GM10248 (cell line): ENCODE measurements around the gene CXorf65.

Experiments
- CTCF ChIA-PET: fragments of 300-600 bp; sonication (Branson Sonifier 250); formaldehyde crosslinking; extraction: SDS; loops from one replicate; lab custom pipeline; 2021; ENCODE audit warnings: antibody characterized with exemption; lab: Yijun Ruan, JAX
- POLR2A ChIA-PET: fragments of 350-650 bp; sonication (Branson Sonifier 250); formaldehyde crosslinking; extraction: SDS; loops from one replicate; lab custom pipeline; 2020; ENCODE audit warnings: antibody characterized with exemption; lab: Yijun Ruan, JAX
- DNase-seq: peaks from one replicate; pipeline ENCODE4 v3.0.0; 2012; ENCODE audit errors: extremely low spot score
- TF ChIP-seq, protein P1 (sequence below): IDR thresholded peaks from 2 replicates; pipeline ENCODE4 v1.5.1; 2012; ENCODE audit warnings: mild to moderate bottlenecking, low read depth; ENCODE audit errors: extremely low read depth, missing control alignments, control extremely low read depth

CXorf65 gene

DNA sequence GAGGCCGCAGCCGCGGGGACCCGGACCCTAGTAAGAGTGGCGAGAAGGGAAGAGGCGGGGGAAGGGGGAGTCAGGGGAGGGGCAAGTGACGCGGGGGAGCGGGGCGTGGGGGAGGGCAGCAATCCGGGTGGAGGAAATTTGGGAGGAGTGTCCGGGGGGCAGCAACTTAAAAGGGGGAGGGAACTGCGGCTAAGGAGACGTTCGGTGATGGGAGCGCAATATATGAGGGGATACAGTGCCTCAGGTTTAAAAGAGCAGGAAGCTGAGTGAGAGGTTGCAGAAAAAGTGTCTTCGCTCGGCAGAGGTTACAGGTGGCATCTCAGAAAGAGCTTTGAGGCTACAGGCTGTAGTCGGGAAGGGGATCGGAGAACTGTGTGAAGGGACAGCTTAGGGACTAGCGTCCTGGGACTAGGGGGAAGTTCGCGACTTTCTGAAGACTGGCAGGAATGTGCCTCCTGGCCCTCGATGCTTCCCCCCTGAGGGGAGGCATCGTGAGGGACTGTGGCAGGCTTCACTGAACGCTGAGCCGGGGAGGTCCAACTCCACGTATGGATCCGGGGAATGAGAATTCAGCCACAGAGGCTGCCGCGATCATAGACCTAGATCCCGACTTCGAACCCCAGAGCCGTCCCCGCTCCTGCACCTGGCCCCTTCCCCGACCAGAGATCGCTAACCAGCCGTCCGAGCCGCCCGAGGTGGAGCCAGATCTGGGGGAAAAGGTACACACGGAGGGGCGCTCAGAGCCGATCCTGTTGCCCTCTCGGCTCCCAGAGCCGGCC lies 10.4 kb downstream of the CXorf65 start:
- DNase-seq, result peak; percentile 66
- TF ChIP-seq, protein P1, sequence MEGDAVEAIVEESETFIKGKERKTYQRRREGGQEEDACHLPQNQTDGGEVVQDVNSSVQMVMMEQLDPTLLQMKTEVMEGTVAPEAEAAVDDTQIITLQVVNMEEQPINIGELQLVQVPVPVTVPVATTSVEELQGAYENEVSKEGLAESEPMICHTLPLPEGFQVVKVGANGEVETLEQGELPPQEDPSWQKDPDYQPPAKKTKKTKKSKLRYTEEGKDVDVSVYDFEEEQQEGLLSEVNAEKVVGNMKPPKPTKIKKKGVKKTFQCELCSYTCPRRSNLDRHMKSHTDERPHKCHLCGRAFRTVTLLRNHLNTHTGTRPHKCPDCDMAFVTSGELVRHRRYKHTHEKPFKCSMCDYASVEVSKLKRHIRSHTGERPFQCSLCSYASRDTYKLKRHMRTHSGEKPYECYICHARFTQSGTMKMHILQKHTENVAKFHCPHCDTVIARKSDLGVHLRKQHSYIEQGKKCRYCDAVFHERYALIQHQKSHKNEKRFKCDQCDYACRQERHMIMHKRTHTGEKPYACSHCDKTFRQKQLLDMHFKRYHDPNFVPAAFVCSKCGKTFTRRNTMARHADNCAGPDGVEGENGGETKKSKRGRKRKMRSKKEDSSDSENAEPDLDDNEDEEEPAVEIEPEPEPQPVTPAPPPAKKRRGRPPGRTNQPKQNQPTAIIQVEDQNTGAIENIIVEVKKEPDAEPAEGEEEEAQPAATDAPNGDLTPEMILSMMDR, result no peak
- CTCF ChIA-PET, result interaction anchor here (1.0 kb wide), 1 partner anchor 42 kb away, joined by 3 read pairs; no protein-coding TSS in a partner anchor
- POLR2A ChIA-PET, result no interaction called here

DNA sequence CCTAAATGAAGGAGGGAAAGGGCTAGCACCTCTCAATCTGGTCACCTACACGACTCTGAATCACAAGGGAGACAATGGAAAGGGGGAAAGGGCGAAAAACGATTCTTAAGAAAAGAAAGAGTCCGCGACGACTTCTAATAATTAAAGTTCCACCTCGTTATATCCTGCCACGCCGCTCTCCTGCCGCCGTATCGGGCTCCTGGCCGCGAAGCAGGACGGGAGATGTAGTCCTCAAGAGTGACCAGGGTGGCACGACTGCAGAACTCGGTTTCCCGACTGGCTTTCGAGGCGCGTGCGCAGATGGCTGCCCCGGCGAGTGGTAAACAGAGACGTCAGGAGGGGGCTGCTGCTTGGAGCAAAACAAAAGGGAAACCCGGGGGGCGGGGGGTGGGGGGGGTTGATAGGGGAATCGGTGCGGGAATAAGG lies 11.0 kb downstream of the CXorf65 start, which contains the start of gene FOXO4:
Gene FOXO4 (plus strand): TSS at position 297 of the 426 bp plus-strand sequence. CDS start 678 bp downstream, outside the sequence.
- peak; percentile 86 for DNase-seq
- ChIA-PET CTCF (interaction anchor here (0.7 to 1.0 kb wide), 2 partner anchors 10 to 42 kb away, joined by 3 read pairs; no protein-coding TSS in a partner anchor), POLR2A (interaction anchor here (0.9 kb wide), 1 partner anchor 28 kb away, joined by 3 read pairs; the partner anchor contains the start of gene SNX12)
- TF ChIP-seq, protein P1, result no peak

DNA sequence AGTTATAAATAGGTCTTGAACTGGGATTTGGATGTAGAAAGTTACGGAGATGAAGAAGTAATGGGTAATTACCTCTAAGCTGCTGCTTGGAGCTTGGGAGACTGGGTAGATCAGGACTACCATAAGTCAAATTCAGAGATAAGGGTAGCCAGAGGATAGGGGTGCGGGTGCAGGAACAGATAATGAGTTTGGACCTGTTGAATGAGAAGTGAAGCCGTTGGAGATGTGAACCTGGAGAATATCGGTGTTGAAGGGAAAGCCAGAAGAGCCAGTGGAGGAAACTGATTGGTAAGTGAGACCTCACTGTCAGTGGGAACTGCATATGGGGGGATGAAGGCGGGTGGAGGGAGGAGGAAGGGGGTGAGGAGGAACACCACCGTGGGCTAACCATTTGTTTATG lies 11.5 kb downstream of the CXorf65 start:
- CTCF ChIA-PET, result interaction anchor here (0.7 kb wide), 1 partner anchor 10 kb away, joined by 3 read pairs; no protein-coding TSS in a partner anchor
- TF ChIP-seq, protein P1, result no peak
- no peak for DNase-seq
- POLR2A ChIA-PET, result interaction anchor here (0.9 kb wide), 1 partner anchor 27 kb away, joined by 3 read pairs; the partner anchor contains the start of gene SNX12

DNA sequence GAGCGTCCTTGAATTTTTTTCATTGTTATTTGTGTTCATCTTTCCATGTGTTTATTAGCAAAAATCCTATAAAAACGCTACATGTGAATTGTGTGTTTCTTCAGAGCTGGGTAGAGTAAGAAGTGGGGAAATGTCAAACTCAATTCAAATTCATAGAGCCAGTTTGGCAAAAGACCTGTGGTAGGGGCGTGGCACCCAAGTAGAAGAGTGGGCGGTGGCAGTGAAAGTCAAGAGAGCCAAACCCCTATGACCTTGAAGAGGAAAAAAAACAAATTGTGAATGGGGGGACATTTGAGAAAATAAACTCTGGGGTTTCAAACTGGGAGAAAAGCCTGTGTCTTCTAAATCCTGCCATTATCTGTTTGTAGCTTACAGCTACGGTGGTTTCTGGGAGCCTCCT lies 15.3 kb downstream of the CXorf65 start:
- no peak for DNase-seq
- ChIA-PET CTCF (interaction anchor here (1.8 kb wide), 1 partner anchor 10 kb away, joined by 4 read pairs; no protein-coding TSS in a partner anchor), POLR2A (interaction anchor here (0.5 kb wide), 1 partner anchor 530 kb away, joined by 3 read pairs; no protein-coding TSS in a partner anchor)
- TF ChIP-seq, protein P1, result no peak

DNA sequence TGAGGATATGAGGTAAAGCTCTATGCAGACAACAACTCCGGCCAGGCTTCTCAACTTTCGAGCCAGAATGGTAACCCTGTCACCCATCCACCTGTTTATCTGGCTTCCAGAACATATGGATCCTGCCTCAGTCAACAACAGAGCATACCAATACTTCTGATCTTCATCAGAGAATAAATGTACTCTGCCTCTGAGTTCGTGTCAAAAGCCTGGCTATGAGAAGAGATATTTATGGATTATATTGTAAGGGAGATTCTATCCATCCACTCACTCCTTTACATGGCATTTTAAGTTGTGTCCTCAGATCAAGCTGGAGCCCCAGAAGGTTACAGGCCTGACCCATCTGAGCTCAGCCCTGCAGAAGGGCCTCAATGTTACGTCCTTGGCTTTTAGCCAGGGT lies 20.6 kb downstream of the CXorf65 start:
- TF ChIP-seq, protein P1, result no peak
- POLR2A ChIA-PET, result no interaction called here
- CTCF ChIA-PET, result interaction anchor here (0.9 to 1.5 kb wide), 4 partner anchors 9 to 27 kb away, joined by 3 read pairs; no protein-coding TSS in a partner anchor
- no peak for DNase-seq

DNA sequence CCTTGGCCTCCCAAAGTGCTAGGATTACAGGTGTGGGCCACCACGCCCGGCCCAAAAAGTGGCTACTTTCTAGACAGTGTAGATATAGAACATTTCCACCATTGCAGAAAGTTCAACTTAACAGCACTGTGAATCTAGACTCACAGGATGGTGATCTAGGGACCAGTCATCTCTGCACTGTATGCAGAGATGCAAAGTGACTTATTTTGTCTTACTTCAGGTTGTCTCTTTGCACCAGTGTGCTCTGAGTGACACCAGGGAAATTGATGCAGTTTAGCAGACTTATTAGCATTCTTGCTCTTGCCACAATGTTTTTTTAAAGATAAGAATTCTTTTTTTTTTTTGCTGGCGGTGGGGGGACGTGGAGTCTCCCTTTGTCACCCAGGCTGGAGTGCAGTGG lies 23.7 kb downstream of the CXorf65 start:
- ChIA-PET POLR2A (no interaction called here), CTCF (no interaction called here)
- DNase-seq, result no peak
- TF ChIP-seq, protein P1, result no peak
